GM21526 (cell line): ENCODE data around the gene ERCC6L2.

Experiments
- ATAC-seq: cut with Tn5 transposase; IDR thresholded peaks from one replicate; pipeline ENCODE4 v1.9.1; 2021; ENCODE audit warnings: moderate library complexity; ENCODE audit not compliant: unreplicated experiment, low FRiP score

The ERCC6L2 gene

DNA sequence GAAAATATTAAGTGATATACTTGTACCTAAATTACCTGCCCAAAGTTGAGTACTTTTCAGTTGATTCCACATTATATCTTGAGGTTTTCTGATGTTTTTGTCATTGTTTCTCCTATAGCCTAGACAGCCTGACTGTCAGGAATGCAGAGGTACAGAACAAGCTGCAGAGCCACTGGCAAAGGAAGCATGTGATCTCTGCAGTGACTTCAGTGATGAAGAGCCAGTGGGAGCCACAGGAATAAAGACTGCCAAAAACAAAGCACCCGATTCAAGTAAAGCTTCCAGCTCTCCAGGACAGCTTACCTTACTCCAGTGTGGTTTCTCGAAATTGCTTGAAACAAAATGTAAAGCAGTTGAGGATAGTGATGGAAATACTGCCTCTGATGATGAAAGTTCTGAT lies 96.3 kb downstream of the ERCC6L2 start:
- ATAC-seq = no peak

DNA sequence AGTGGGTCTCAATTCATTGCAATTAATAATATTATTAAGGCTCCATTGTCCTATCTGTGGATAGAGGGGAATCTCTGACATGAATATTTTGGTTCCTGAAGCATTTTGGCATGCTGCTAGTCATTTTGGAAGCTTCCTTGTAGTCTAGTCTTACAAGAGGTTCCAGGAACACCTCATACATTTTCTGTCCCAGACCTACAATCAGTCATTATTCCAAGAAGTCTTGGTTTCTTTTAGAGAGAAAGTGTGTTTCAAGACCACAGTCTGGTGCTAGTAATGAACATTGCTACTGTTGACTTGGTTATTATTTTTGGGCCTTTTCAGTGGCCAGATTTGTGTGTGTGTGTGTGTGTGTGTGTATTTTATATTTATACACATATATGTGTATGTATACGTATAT lies 98.9 kb downstream of the ERCC6L2 start:
- ATAC-seq = no peak

DNA sequence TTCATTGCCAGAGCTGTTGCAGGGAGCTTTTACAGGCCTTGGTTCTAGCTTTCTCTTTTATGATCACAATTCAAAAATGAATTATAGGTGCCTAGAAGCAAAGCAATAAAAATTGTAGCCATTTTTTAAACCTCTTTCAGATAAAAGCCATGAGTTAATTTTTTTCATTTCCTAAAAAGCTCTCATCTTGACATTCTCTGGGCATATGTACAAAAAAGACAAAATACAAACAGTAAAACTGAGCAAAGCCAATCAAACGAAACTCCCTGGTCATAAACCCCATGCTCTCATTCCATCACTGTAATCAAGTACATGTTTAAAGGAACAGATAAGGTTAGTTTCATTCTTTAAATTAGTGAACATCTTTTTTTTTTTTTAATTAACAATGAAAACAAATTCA lies 101.9 kb downstream of the ERCC6L2 start:
- ATAC-seq = no peak

DNA sequence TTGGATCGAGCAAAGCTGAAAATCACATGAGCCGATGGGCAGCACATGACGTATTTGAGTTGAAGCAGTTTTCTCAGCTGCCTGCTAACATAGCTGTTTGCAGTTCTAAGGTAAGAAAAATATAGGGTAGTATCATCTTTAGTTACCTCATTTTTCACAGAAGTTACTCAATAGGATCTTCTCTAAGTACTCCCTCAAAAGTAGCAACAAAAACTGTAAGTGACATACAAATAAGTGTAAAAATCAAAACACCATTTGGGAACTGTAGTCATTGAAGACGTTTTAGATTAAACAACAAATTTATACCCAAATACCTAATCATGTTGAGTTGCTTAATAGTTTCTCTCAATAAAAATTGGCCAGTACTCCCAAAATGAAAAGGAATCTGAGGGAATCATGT lies 102.6 kb downstream of the ERCC6L2 start:
- ATAC-seq = no peak

DNA sequence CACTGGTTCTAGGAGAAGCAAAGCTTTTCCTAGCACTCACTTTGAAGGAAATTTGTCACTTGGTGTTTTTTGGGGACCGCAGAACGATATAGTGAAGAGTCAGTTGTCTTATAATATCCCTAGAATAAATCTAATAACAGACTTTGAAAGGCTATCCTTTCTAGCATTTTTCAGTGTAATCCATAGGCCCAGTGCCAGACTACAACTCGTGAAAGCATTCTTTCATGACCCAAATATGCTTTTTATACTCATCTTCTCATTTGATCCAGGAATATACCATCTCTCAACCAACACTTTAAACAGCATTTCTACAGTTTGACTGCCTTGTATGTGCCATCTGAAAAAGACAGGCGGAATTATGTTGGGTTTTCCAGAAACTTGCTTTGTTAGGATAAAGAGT lies 104.0 kb downstream of the ERCC6L2 start:
- ATAC-seq = no peak

DNA sequence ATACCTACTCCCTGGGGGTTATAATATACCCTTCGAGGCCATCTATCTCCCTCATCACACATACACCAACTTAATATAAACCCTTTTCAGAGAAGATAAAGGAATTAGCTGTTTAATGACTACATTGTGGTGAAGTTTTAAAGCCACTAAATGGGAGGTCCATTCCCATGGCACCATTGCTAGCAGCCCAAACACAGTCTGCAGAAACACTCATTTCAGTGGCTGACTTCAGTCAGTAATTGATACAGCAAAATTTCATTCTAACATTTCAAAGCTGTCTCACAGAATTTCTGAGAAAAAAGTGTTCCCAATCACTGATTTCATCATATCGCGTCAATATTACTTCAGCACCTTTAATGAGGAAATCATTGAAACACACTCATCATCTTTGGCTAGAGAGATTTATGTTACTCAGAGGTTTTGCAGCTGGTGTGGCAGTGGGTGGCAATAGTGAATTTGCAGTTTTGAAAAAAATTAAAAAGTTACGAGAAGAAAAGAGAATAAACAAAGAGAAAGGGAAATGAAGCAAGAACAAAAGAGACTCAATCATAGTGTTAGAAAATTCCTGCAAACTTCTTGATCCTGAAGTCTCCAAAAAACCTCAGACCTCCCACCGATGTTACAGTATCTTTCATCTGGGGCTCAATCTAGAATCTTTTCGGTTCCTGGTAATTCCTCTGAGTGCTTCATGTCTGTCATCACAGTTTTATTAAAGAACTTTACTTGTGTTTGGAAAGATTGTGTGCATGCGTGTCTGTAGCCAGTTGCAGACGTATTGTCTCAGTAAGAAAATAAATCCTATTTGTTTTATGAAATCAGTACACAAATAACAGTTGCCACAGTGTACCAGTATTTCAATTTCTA lies 105.0 kb downstream of the ERCC6L2 start:
- no peak for ATAC-seq

DNA sequence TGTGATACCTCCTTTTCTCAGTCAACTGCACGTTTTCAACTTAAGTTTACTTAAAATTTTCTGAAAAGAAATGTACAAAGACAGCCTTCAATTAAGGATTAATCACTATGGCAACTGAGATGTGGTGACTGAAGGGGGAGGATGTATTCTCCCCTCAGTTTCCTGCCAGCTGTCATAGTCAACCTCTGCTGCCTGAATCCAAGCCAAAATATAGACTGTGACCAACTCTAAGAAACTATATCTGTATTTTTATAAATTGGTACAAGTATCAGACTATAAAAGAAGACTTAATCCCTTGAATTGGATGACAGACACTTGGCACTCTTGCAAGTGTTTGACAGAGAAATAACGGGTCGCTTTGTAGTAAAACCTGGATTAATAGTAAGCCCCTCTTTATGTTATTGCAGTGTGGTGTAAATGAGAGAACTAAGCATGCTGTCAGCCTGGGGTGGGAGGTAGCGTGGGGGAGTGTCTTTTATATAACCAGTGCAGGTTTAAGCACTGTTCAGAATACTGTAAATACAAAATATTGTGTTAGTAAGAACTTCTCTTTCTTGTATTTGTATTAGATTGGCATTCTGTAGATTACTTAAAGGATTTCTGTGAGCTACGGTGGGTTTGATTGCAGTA lies 106.4 kb downstream of the ERCC6L2 start:
- ATAC-seq = no peak

DNA sequence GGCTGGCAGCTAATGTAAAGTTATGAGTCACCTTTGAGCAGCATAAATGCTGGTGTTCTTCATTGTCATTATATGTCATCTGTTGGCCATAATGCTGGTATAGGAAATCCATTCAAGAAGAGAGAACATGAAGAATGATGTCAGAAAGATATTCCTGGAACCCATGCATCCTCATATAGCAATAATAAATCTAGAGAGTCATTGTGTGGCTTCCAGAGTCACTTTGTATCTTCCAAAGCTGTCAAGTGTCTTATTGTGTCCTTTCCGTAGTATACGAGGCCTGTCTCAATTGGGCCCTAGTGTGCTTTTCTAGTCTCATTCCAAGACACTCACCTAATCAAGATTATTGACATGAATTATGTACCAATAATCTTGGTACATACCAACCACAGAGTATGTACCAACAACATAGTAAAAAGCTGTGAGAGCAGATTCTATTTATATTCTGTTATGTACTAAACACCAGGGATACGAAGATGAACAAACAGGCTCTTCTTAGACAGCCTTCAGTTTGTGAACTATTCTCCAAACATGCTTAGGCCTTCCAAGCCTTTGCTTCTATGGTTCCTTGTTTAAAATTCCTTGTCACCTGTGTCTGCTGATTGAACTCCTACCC lies 110.1 kb downstream of the ERCC6L2 start:
- ATAC-seq = no peak

DNA sequence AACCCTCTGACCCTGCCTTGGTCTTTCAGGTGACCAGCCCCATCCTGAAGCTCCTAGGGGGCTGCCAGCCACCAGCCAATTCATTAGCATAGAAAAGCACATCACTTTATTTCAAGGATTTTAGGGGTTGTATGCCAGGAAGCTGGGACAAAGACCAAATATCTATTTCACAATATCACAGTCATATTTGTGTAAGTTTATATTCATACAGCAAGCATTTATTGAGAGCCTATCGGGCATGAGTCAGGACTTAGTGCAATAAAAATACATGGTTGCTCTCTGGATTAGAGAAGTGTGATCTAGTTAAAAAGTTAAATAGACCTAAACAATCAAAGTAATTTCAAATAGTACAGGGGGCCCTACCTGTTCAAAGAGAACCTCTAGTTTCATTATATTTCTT lies 113.8 kb downstream of the ERCC6L2 start:
- no peak for ATAC-seq

DNA sequence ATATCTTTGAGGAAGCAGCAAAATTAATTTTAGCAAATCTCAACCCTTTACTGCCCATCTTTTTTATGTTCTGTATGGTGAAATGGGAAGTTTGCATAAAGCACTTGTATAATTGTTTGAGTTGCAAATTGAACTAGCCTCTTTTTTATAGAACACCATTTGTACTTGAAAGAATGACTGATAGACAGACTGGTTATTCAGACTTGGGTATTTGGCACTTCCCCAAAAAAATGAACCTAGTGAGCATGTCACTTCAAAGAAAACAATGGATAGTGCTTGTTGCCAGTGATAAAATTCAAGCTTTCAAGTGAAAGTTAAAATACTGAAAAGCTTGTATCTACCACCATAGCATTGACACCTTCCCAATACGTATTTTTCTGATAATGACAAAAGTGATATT lies 115.8 kb downstream of the ERCC6L2 start:
- no peak for ATAC-seq

DNA sequence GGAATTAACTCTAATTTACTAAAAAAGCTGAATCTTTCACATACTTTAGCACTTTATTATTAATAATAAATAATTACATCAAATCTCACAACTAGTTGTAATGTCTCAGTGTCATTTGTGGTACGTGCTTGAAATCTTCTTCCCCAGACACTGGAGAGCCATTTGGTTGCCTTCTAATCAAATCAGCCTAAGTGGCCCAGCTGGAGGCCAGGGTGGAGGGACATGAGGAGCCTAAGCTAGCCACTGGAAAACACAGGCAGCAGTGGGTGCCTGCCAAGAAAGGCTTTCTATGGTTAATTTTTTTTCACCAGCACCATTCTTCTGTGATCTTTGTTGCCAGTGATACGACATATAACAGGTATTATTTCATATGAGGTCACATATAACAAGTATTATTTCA lies 117.0 kb downstream of the ERCC6L2 start:
- ATAC-seq = no peak

DNA sequence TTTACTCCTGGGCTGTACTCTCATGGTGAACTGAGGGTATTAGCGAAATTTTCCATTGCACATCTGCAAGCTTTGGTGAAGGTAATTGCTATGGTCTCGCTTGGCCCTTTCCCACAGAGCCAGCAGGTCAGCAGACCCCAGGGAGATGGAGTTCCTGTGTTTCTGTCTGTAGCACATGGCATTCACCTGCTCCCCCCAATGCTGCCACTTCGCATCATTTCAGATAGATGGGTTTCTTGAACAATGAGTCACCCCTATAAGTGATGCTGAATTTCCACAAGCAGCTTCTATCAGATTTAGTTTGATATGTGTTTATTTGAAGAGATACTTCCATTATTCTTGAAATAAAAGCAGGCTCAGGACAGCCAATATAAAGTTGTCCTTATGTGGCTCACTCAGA lies 117.8 kb downstream of the ERCC6L2 start:
- no peak for ATAC-seq

DNA sequence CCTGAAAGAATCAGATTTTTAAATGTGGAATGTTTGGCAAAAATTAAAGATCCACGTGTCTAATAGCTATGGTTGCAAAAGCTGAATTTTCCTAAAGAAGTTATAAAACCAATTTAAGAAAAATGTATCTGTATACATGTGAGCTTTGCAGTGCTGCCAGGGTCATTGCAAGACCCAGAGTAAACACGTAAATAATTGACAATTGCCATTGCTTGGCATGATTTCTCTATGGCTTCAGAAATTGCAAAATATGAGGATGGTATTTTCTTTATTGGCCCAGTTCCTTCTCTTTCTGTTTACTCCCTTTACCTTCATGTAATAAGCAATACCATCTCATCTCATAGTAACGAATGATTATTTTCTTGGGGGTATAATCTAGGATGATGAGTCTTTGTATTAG lies 123.9 kb downstream of the ERCC6L2 start:
- no peak for ATAC-seq

DNA sequence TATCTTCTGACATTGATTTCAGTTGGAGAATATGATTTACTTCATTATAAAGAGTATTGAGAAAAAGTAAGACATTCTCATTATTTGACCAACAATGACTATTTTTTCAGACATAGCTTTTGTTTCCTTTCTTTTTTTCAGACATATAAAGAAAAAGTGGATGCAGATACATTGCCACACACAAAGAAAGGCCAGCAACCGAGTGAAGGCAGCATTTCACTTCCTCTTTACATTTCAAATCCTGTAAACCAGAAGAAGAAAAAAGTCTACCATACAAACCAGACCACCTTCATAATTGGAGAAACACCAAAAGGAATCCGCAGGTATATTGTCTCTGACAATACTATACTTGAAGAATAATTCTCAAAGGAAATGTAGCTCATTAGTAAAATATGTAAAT lies 128.9 kb downstream of the ERCC6L2 start:
- no peak for ATAC-seq

DNA sequence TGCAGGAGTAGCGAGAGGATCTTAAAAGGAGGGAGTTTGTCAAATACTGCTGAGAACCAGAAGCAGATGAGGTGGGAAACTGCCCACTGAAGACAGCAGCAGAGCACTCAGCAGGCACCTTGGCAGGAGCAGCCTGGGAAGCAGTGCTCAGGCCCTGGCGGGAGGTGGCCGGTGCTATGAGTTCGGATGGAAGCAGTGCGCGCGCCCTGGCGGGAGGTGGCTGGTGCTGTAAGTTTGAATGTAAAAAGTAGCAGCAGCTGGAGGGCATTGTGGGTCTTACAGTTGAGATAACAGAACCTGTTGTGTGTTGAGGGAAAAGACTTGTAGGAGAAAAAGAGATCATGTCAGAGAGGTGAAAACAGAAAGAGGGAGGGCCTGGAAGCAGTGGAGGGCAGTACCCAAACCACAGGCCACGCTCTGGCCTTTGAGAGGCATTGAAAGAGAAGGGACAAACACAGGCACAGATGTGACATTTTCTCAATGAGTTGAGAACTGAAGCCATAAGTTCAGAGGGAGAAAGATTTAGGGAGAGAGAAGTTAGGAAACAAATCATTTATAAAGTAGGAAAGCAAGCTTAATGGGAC lies 130.9 kb downstream of the ERCC6L2 start:
- no peak for ATAC-seq

DNA sequence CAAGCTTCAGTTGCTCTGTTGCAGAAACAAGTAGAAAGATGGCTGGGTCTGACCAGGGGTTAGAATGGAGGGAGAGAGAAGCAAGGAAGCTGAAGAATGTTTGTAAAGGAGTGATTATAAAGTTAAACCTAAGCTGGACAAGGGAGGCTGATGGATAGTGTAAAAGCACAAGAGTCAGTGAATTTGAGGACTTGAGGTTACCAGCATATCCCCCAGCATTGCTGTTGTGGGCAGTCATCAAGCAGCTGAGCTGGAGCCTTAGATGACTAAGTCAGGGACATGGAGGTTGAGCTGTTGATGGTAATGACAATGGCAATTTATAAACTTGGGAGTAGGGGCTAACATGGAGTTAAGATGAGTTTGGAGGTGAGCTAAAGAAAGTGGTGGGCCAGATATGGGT lies 131.5 kb downstream of the ERCC6L2 start:
- no peak for ATAC-seq

DNA sequence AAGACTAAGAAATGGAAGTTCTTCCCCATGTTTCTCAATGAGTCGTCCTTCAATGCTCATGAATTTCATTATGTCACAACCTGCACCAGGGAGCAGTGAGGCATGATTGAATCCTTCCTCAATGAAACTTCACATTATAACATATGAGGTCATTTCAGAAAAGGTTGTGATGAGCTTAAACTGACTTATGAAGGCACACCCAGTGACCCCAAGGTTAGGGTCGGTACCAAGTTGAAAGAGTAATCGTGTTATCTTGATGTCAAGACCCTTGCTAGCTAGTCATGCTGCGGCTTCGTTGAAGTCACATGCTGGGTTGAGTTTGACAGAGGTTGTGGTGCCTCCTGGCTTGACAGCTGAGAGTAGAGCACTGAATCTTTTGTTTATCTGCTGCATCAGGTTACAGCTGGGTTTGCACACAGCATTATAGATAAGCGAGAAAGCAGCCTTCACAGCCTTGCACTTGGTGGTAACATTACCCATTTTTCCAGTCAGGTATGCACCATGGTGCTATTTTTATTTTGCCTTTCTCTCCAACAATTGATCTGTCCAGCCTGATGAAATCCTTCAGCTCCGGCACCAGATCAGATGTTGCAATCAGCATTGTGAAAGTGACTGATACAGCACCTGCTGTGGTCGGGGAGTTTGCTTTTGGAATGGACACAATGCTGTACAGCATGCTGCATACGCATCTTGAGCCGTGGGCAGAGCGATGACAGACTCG lies 133.2 kb downstream of the ERCC6L2 start:
- no peak for ATAC-seq

DNA sequence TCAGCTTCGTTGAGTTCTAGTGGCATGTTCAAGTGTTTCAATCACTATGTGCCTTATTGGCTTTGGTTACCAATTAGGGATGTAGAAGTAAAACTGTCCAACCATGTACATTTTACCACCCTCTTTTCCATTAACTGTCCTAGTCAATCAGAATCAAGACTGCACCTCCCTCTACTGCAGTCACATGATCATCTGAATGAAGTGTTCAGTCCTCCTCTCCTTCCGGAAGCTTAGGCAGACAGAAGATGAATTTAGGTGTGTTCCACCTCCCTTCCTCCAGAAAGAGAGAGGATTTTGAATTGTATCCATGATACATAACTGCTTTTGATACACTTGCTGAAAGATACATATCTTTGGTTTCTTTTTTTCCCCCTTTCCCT lies 133.7 kb downstream of the ERCC6L2 start:
- no peak for ATAC-seq

DNA sequence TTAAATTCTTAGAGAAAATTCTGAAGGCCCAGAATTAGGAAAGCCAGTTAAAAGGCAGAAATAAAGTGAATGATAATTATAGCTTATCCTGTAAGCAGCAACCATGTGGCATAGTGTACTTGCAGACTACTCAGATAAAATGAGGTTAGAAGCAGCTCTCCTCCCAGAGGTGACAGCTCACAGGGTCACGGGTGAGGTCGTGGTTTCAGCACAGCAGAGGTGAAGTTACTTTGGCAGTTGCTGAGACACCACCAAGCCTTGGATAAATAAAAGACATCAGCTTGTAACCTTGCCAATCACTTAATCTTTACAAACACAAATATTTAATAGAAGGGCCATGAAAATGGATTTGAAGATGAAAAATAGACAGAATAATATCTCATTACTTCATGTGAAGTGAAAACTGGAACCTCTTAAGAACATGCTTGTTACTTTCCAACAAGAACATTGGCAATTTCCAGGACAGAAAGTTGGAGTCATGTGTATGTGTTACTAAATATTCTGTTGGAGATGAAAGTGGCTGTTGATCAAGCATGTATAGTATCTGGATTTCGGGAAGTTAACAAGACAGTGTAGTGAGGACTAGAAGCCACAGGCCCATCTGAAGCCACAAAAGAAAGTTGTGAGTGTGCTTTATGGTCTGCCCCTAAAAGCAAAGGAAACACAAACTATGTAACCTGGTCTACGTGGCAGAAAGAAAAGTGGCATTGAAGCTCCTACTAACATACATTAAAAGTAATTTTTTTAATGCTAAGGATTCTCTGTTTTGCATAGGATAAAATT lies 134.4 kb downstream of the ERCC6L2 start:
- no peak for ATAC-seq

DNA sequence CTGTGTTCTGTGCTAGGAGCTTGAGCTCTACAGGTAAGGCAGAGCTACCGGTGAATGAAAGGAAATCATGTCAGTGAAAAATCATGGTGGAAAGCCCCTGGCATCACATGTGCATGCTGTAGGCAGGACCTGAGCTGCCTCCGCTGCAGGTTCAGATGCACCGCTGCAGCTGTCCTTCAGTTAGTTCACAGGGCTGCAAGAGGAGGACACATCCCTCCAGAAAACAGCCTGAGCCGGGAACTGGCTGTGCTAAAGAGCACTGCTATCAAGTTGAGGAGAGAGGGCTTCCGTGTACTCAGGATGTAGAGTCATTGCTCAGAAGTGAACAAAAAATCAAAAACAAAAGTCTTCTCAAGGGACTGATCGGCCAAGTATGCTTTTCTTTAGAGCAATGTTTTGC lies 138.6 kb downstream of the ERCC6L2 start:
- no peak for ATAC-seq
